SK-N-SH (cell line): ENCODE results near the gene ARL11. TPM values are rescaled to one million over a fixed set of nuclear protein-coding genes. Genes with fewer than 3 reads are reported as not detected.

Experiments
- CTCF ChIA-PET: fragments of 300-600, 350-600 bp; formaldehyde crosslinking; extraction: SDS; loops from one replicate; lab custom pipeline; 2021; lab: Yijun Ruan, JAX
- POLR2A ChIA-PET: fragments of 350-600 bp; sonication (Branson Sonifier 250); formaldehyde crosslinking; extraction: SDS; loops from one replicate; lab custom pipeline; 2020; ENCODE audit warnings: antibody characterized with exemption, inconsistent platforms; lab: Yijun Ruan, JAX
- DNase-seq: peaks from one replicate; pipeline ENCODE4 v3.0.0; 2012
- H2AFZ ChIP-seq: fragments of 200-600 bp; sonication (generic); 2 replicates; pipeline ENCODE4 v1.8.1; 2016; ENCODE audit warnings: antibody characterized with exemption, mild to moderate bottlenecking, low read depth
- H3F3A ChIP-seq: fragments of 200-600 bp; sonication (generic); replicated peaks from 2 replicates; pipeline ENCODE3; 2016; ENCODE audit warnings: antibody characterized with exemption, mild to moderate bottlenecking; ENCODE audit not compliant: insufficient read depth
- H3K27ac ChIP-seq, 2 experiments: fragments of 200-500 bp in 1 of 2; fragments of 200-600 bp in 1 of 2; sonication (Bioruptor generic) in 1 of 2; sonication (generic), shearing (Covaris generic) in 1 of 2; 2 replicates each; pipeline versions ENCODE4 v1.5.1 to v1.6.1; 2014 to 2016; ENCODE audit warnings: low read depth in 2 of 2, inconsistent platforms in 1 of 2, low read length in 1 of 2, mild to moderate bottlenecking in 1 of 2, mixed read lengths in 1 of 2
- H3K27me3 ChIP-seq: fragments of 200-600 bp; sonication (generic), shearing (Covaris generic); 2 replicates; pipeline ENCODE4 v1.6.1; 2016; ENCODE audit warnings: mixed run types; ENCODE audit not compliant: insufficient read depth
- H3K36me3 ChIP-seq, 2 experiments: fragments of 200-500 bp in 1 of 2; fragments of 200-600 bp in 1 of 2; sonication (Bioruptor generic) in 1 of 2; sonication (generic) in 1 of 2; replicated peaks in 1 of 2; 2 replicates each; pipeline versions ENCODE3 to v1.5.1; 2014 to 2016; ENCODE audit warnings: low read length in 1 of 2, mild to moderate bottlenecking in 1 of 2; ENCODE audit not compliant: insufficient read depth in 2 of 2, control insufficient read depth in 1 of 2
- H3K4me1 ChIP-seq, 2 experiments: fragments of 200-500 bp in 1 of 2; fragments of 200-600 bp in 1 of 2; sonication (Bioruptor generic) in 1 of 2; sonication (generic), shearing (Covaris generic) in 1 of 2; 2 replicates each; pipeline versions ENCODE4 v1.5.1 to v1.6.1; 2014 to 2016; ENCODE audit warnings: low read depth in 1 of 2, low read length in 1 of 2, mixed run types in 1 of 2; ENCODE audit not compliant: insufficient read depth in 2 of 2, control insufficient read depth in 1 of 2
- H3K4me2 ChIP-seq: fragments of 200-600 bp; sonication (generic), shearing (Covaris generic); 2 replicates; pipeline ENCODE4 v1.6.1; 2017; ENCODE audit warnings: mixed run types
- H3K4me3 ChIP-seq, 2 experiments: fragments of 200-500 bp in 1 of 2; fragments of 200-600 bp in 1 of 2; sonication (Bioruptor generic) in 1 of 2; sonication (generic), shearing (Covaris generic) in 1 of 2; 2 replicates each; pipeline versions ENCODE4 v1.5.1 to v1.8.1; 2014 to 2016; ENCODE audit warnings: low read depth in 2 of 2, inconsistent platforms in 1 of 2, low read length in 1 of 2, mild to moderate bottlenecking in 1 of 2, mixed read lengths in 1 of 2, moderate library complexity in 1 of 2
- H3K79me2 ChIP-seq: fragments of 200-600 bp; sonication (generic); 2 replicates; pipeline ENCODE4 v1.8.1; 2017; ENCODE audit warnings: mild to moderate bottlenecking; ENCODE audit not compliant: insufficient read depth
- H3K9ac ChIP-seq: fragments of 200-600 bp; sonication (generic); 2 replicates; pipeline ENCODE4 v1.6.1; 2017; ENCODE audit warnings: mixed run types
- H3K9me2 ChIP-seq: fragments of 200-600 bp; sonication (generic); 2 replicates; pipeline ENCODE4 v1.6.1; 2017; ENCODE audit warnings: mixed run types
- H3K9me3 ChIP-seq: fragments of 200-600 bp; sonication (generic); 2 replicates; pipeline ENCODE4 v1.6.1; 2017; ENCODE audit warnings: mixed run types, mild to moderate bottlenecking, moderate library complexity
- H4K20me1 ChIP-seq: fragments of 200-600 bp; sonication (generic); 2 replicates; pipeline ENCODE4 v1.6.1; 2017; ENCODE audit warnings: mild to moderate bottlenecking, mixed run types; ENCODE audit not compliant: insufficient read depth
- FOSL2 ChIP-seq: IDR thresholded peaks from 2 replicates; pipeline ENCODE4 v1.4.0; 2012; ENCODE audit warnings: low read depth, mild to moderate bottlenecking, moderate library complexity, borderline replicate concordance
- GABPA ChIP-seq: IDR thresholded peaks from 2 replicates; pipeline ENCODE4 v1.4.0; 2012; ENCODE audit warnings: low read depth, mild to moderate bottlenecking
- MEF2A ChIP-seq: IDR thresholded peaks from 2 replicates; pipeline ENCODE4 v1.4.0; 2012; ENCODE audit warnings: low read depth, borderline replicate concordance
- REST ChIP-seq: IDR thresholded peaks from 2 replicates; pipeline ENCODE4 v1.6.1; 2012; ENCODE audit warnings: mild to moderate bottlenecking, low read depth, low read length, moderate library complexity
- SMC3 ChIP-seq: IDR thresholded peaks from 2 replicates; pipeline ENCODE4 v1.6.1; 2012; ENCODE audit warnings: low read depth, low read length, improper control_type of control experiment
- TCF12 ChIP-seq: IDR thresholded peaks from 2 replicates; pipeline ENCODE4 v1.4.0; 2012
- TEAD4 ChIP-seq: IDR thresholded peaks from 2 replicates; pipeline ENCODE4 v1.4.0; 2012; ENCODE audit warnings: mild to moderate bottlenecking, borderline replicate concordance; ENCODE audit not compliant: insufficient read depth
- USF2 ChIP-seq: fragments of 150-350 bp; IDR thresholded peaks from 2 replicates; pipeline ENCODE4 v1.6.1; 2017; ENCODE audit warnings: antibody characterized with exemption, low read length, low read depth, borderline replicate concordance
- YY1 ChIP-seq: IDR thresholded peaks from 2 replicates; pipeline ENCODE4 v1.4.0; 2012; ENCODE audit warnings: low read depth, mild to moderate bottlenecking
- ZBTB33 ChIP-seq: IDR thresholded peaks from 2 replicates; pipeline ENCODE4 v1.4.0; 2012; ENCODE audit warnings: low read depth, borderline replicate concordance
- WGBS: methylation state at CpG from one replicate; pipeline ENCODE4 v1.1.6; 2017; ENCODE audit warnings: low lambda C conversion rate; 5-methylcytosine and 5-hydroxymethylcytosine counted together
- polyA plus RNA-seq, 3 experiments: library from polyadenylated mRNA; depleted of rRNA; stranded (reverse); fragments of >200 nt; gene quantifications; 2 replicates each; pipeline ENCODE4 v1.2.3, GENCODE V29; 2012
- TF ChIP-seq, protein P1 (sequence below): fragments of 200-600 bp; sonication (generic); IDR thresholded peaks from 2 replicates; pipeline ENCODE4 v1.6.1; 2017; ENCODE audit warnings: antibody characterized with exemption, mild to moderate bottlenecking, moderate library complexity
- TF ChIP-seq, protein P2 (sequence below): IDR thresholded peaks from 2 replicates; pipeline ENCODE4; 2012

Gene ARL11
- polyA plus RNA-seq, 1 of the 3 experiments (the other 2 are of a cell fraction): not detected

- H3F3A ChIP-seq: no peaks in the 10 kb centered on the region
- no peak overlapping the region for H2AFZ ChIP-seq
- no peaks in the 10 kb centered on the region for H3K4me1 ChIP-seq
- no peaks in the 10 kb centered on the region for H3K79me2 ChIP-seq
- H3K9ac ChIP-seq: no peak overlapping the region
- DNase-seq: no peak
- H3K4me3 ChIP-seq: no peak overlapping the region
- no peak overlapping the region for H3K27ac ChIP-seq
- POLR2A ChIA-PET: interaction anchor here (1.0 kb wide), 1 partner anchor 11 kb away, joined by 3 read pairs; the partner anchor contains the start of gene RCBTB1
- no peaks in the 10 kb centered on the region for H3K9me3 ChIP-seq
- no peaks in the 10 kb centered on the region for H3K9me2 ChIP-seq
- WGBS: 83% methylated on average over 10 of the region's 11 CpGs
- TF ChIP-seq MEF2A (no peak), GABPA (no peak), FOSL2 (no peak), TEAD4 (no peak), YY1 (no peak), TCF12 (no peak), USF2 (no peak), SMC3 (no peak), ZBTB33 (no peak), REST (no peak)
- TF ChIP-seq, protein P1, sequence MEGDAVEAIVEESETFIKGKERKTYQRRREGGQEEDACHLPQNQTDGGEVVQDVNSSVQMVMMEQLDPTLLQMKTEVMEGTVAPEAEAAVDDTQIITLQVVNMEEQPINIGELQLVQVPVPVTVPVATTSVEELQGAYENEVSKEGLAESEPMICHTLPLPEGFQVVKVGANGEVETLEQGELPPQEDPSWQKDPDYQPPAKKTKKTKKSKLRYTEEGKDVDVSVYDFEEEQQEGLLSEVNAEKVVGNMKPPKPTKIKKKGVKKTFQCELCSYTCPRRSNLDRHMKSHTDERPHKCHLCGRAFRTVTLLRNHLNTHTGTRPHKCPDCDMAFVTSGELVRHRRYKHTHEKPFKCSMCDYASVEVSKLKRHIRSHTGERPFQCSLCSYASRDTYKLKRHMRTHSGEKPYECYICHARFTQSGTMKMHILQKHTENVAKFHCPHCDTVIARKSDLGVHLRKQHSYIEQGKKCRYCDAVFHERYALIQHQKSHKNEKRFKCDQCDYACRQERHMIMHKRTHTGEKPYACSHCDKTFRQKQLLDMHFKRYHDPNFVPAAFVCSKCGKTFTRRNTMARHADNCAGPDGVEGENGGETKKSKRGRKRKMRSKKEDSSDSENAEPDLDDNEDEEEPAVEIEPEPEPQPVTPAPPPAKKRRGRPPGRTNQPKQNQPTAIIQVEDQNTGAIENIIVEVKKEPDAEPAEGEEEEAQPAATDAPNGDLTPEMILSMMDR: no peak
- TF ChIP-seq, protein P2, sequence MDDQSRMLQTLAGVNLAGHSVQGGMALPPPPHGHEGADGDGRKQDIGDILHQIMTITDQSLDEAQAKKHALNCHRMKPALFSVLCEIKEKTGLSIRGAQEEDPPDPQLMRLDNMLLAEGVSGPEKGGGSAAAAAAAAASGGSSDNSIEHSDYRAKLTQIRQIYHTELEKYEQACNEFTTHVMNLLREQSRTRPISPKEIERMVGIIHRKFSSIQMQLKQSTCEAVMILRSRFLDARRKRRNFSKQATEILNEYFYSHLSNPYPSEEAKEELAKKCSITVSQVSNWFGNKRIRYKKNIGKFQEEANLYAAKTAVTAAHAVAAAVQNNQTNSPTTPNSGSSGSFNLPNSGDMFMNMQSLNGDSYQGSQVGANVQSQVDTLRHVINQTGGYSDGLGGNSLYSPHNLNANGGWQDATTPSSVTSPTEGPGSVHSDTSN: no peak
- CTCF ChIA-PET: interaction anchor here (1.2 kb wide), 1 partner anchor 11 kb away, joined by 3 read pairs; no protein-coding TSS in a partner anchor
- no peaks in the 10 kb centered on the region for H4K20me1 ChIP-seq
- no peaks in the 10 kb centered on the region for H3K27me3 ChIP-seq
- no peak overlapping the region for H3K4me2 ChIP-seq
- no peaks in the 10 kb centered on the region for H3K36me3 ChIP-seq
Measured at GRCh38 chr13:49597043-49597641, 31.2 kb upstream of the ARL11 start.
